HuH-7.5 (cell line): ENCODE results near the gene YIF1B.

Experiments used
- DNase-seq: peaks from one replicate; pipeline ENCODE4 v3.0.0; 2011; ENCODE audit warnings: low spot score

YIF1B gene

GRCh38 chr19:38333245-38333644 is 17.5 kb upstream of the YIF1B start:
- no peak for DNase-seq

DNA sequence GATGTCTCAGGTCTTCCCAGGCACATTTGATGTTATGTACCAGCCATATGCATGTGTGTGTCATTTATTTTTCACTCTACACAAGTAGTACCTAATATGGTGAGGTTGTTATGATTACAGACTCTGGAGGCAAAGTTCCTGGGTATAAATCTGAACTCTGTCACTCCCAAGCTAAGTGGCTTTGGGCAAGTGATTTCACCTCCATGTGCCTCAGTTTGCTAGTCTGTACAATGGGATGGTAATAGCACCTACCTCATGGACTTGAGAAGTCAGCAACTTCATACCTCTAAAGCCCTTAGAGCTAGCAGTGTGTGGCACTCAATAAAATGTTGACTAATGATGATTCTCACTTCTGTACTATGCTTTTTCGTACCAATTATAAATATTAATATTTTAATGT is 16.0 kb upstream of the YIF1B start:
- no peak for DNase-seq

DNA sequence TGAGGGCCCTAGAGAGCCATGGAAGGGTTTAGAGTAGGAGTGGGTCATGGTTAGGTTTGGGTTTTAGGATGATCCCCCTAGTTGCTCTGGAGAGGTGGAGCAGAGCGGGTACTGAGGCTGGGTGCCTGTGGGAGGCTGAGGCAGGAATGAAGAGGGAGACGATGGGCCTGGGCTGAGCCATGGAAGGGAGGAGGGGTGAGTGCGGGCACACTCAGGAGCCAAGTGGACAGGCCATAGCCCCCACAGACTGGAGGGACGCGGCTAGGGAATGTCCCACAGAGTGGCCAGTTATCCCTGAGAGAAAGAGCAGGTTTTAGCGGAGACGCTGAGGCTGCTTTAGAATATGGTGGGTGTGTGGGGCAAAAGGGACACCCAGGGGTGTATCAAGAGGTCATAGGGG is 13.9 kb upstream of the YIF1B start:
- no peak for DNase-seq

- DNase-seq = no peak
These were observed 10.8 kb upstream of the YIF1B start for GRCh38 chr19:38326591-38326990.

GRCh38 chr19:38324431-38324830 is 8.7 kb upstream of the YIF1B start:
- DNase-seq = no peak

DNA sequence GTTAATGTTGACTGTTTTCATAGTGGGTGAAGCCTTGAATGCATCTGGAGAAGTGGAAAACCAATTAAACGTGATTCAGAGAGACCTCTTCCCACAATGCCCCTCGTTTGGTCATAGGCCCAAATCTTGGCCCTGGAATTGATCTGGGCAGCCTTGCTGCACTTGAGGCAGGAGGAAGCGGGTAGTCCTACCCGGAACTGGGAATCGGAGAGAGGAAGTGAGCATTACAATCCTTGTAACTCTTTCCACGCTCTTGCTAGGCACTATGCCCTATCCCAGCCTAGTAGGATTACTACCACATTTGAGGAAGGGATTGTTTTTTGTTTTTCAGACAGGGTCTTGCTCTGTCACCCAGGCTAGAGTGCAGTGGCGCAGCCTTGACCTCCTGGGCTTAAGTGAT is 7.5 kb upstream of the YIF1B start:
- no peak for DNase-seq

- DNase-seq = no peak
These were observed 6.0 kb upstream of the YIF1B start for GRCh38 chr19:38321646-38322196.

GRCh38 chr19:38320969-38321339 is 5.2 kb upstream of the YIF1B start:
- no peak for DNase-seq

DNA sequence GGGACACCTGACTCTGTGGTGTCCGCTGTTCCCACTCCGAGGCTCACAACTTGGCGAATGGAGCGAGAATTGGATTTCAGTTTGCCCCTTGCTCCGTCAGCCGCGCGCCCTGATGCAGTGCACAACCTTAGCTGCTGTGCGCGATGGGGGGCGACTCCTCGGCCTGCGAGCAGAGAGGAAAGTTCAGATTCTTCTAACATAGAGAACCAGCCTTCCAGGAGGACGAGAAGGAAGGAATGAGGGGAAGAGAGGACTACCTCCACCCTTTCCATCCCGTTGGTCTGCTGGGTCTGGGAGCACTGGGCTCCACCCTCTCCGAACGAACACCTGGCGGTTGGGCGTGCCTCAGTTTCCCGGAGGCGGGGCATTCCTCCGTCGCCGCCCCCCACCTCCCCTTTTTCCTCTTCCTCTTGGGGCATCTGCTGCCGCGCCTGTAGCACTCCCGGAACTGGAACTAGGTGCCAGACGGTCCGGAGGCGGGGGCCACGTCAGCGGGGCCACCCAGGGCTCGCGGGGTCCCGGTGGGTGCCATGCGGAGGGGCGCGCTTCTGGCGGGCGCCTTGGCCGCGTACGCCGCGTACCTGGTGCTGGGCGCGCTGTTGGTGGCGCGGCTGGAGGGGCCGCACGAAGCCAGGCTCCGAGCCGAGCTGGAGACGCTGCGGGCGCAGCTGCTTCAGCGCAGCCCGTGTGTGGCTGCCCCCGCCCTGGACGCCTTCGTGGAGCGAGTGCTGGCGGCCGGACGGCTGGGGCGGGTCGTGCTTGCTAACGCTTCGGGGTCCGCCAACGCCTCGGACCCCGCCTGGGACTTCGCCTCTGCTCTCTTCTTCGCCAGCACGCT is 3.9 kb upstream of the YIF1B start, which contains the start of gene KCNK6:
Gene KCNK6 (plus strand): TSS at position 425 of the 838 bp plus-strand sequence. CDS start 106 bp downstream, at position 531.
- no peak for DNase-seq

DNA sequence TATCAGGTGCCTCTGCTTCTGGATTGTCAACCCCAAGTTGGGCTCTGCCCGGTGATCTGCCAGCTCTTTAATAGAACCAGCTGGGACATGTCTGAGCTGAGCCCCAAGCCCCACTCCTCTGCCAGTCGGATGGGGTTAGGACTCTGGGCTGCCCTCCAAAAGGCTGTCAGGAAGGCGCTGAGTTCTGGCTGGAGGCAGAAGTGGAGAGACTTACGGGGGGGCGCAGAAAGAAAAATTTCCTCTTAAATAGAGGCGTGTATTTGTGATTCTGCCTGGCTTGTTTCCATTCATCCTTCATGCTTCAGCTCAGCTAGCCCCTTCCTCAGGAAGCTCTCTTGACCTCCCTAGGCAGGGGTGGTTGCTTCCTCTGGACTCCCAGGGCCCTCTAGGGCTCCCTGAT is 2.9 kb upstream of the YIF1B start:
- DNase-seq = no peak

DNA sequence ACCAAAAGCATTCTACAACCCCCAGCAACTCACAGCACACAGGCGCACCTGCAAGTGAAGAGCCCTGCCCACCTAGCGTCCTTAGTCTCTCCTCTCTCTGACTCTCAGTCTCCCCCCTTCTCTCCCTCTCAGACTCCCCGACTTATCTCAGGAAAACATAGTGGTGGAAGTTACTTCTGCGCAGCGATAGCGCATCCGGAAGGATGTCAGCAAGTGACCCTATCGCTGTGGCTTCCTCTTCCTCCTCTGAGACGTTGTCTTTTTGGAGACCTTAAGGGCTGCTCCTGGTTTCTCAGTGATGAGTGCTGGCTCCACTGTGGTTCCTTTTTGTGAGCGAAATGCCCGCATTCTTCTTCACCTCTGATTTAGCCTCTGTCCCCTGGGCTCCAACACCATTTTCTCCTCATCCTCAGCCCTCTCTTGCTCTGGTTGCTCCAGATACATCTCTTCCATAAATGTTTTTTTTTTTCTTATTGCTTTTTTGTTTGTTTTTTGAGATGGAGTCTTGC is 1.4 kb upstream of the YIF1B start:
- no peak for DNase-seq

GRCh38 chr19:38316477-38317067 is 825 bp upstream of the YIF1B start:
- no peak for DNase-seq

DNA sequence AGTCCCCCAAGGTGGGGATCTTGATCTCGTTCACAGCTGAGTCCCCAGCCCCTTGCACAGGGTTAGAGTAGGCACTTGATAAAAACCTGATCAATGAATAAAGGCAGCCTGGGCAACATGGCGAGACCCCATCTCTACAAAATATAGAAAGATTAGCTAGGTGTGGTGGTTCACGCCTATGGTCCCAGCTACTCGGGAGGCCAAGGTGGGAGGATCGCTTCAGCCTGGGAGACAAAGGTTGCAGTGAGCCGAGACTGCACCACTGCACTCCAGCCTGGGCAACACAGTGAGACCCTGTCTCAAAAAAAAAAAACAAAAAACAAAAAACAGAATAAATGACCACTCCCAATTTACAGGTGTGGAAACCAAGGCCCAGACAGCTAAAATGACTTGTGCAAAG is 4.8 kb downstream of the YIF1B start:
- no peak for DNase-seq

DNA sequence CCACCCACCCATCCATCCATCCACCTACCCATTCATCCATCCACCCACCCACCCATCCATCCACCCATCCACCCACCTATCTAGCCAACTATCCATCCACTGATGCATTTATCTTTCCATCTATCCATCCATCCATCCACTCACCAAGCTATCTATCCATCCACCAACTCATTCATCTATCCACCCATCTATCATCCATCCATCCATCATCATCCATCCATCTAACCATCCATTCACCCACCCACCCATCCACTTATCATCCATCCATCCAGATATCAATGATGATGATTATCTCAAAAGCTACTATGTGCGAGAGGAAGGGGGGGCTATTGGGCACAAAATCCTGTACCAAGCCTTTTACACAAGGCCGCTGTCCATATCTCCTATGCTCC is 5.5 kb downstream of the YIF1B start:
- no peak for DNase-seq

DNA sequence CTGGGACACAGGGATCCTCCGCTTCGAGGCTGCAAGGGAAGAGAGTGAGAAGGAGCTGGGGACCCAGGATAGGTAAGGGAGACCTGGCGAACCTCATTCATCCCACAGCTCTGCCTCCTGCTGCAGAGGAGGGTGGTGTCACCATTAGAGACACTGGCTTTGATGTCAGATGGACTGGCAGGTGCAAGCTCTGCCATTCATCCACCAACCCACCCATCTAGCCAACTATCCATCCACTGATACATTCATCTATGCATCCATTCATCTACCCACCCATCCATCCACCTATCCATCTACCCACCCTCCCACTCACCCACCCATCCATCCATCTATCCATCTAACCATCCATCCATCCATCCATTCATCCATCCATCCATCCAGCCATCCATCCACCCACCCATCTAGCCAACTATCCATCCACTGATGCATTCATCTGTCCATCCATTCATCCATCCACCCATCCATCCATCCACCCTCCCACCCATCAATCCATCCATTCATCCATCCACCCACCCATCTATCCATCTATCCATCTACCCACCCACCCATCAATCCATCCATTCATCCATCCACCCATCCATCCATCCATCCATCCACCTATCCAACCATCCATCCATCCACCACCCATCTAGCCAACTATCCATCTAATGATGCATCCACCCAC is 6.0 kb downstream of the YIF1B start:
- no peak for DNase-seq

DNA sequence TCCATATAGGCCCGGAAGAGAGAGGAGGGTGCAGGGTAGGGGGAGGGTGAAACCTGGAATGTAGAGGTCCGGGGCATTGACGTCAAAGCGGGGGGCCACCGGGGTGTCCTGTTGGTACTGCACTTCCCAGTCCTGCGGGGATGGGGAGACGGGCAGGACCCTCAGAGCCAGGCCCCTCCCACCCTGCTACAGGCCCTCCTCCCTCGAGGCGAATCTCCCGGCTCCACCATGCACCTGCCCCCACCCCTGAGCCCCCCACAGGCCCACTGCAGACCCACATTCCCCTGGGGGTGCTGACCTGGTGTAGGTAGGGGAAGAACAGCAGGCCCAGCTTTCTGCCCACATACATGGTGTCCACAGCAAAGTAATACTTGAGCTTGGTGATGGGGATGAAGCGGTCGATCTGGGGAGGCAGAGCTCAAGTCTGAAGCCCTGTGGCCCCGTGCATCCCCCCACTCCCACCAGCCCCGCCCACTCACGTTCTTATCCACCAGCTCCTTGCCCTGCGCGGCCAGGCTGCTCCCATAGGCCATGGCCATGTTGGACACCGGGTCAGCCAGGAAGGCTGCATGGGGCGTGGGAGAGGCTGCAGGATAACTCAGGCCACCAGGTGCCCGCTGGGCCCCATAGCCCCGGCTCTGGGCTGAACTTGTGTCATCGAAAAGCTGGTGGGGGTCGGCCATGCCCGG is 6.7 kb downstream of the YIF1B start:
- no peak for DNase-seq

GRCh38 chr19:38308006-38308766 is 7.6 kb downstream of the YIF1B start:
- no peak for DNase-seq

DNA sequence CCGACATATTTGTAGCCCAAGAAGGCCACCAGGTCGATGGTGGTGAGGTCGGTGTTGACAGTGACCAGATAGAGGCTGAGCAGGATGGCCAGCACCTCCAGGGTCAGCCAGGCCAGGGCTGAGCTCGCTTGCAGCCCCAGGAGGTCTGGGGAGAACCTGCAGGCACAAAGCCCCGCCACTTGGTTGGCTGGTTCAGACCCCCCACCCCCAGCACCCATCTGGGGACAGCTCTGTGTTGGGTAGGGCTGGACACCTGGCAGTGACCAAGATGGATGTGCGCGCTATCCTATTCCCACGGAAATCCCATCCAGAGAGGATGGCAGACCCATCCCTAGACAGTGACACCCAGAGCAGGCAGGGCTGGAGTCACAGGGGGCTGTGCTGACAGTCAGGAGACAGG is 8.2 kb downstream of the YIF1B start:
- no peak for DNase-seq

- DNase-seq = no peak
These were observed 8.7 kb downstream of the YIF1B start for GRCh38 chr19:38307076-38307475.

DNA sequence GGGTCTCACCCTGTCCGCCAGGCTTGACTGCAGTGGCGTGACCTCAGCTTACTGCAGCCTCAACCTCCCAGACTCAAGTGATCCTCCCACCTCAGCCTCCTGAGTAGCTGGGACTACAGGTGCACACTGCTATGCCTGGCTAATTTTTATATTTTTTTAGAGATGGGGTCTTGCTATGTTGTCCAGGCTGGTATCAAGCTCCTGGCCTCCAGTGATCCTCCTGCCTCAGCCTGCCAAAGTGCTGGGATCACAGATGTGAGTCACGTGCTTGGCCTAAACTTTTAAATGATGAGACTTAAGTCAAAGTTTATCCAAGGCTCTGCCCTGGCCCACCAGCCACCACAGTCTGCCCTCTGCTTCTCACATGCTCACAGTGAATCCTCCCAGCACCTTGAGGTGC is 9.5 kb downstream of the YIF1B start:
- no peak for DNase-seq

- DNase-seq = peak; percentile 65
These were observed 10.8 kb downstream of the YIF1B start for GRCh38 chr19:38304866-38305429.
